Right ventricle myocardium superior (tissue), 1 donor: ENCODE data around the gene HSH2D. TPM values are rescaled to one million over a fixed set of nuclear protein-coding genes. Genes with fewer than 3 reads are reported as not detected.
"Not testable (repeated sequence)": the region's sequence is repeated elsewhere in the genome, so short reads cannot be mapped to it uniquely, and the experiment has no call there.

Experiments
- ATAC-seq: fragments of 200-7000 bp; cut with Tn5 transposase; one replicate; pipeline ENCODE4 v1.9.1; 2020; ENCODE audit warnings: mild to moderate bottlenecking; ENCODE audit not compliant: poor library complexity
- DNase-seq: peaks from one replicate; pipeline ENCODE4 v3.0.0-alpha.2; 2020
- intact Hi-C: fragments of 100-400 bp; cut with DNase I; formaldehyde crosslinking; loops from one replicate; pipeline ENCODE4 v1.11.2; 2022
- total RNA-seq: library from RNA; stranded (reverse); fragmentation: NEBNext Ultra II Directional; extraction: Animal tissue kit (Norgen Biotek cat#: 25700); gene quantifications from one replicate; pipeline ENCODE4 v1.2.1, GENCODE V29; 2021
- donor health status: DM: no; HTN: yes; CAD: no; lungs with severe emphysema.

The HSH2D gene
- total RNA-seq, 1 donor from 2014 or later: 0.32 TPM

DNA sequence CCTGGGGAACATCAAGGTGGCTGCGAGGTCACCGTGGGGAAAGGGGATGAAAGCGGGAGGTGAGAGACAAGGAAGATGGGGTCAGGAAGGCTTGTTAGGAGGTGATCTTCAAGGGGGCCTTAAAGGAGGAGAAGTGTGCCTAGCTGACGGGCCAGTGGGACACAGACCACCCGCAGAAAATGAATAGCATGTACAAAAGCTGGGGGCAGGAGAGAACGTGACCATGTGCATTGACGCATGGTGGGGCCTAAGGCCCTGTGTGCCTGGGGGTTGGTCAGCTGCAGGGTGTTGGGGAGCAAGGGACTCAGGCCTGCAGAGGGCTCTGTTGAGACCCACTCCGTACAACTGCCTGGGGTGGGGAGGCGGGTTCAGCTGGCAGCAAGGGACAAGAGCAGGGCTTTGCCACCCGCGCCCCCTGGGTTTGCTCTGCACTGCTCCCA is 25.9 kb upstream of the HSH2D start:
- intact Hi-C loops: no loop called here
- DNase-seq (no peak), ATAC-seq (no peak)

DNA sequence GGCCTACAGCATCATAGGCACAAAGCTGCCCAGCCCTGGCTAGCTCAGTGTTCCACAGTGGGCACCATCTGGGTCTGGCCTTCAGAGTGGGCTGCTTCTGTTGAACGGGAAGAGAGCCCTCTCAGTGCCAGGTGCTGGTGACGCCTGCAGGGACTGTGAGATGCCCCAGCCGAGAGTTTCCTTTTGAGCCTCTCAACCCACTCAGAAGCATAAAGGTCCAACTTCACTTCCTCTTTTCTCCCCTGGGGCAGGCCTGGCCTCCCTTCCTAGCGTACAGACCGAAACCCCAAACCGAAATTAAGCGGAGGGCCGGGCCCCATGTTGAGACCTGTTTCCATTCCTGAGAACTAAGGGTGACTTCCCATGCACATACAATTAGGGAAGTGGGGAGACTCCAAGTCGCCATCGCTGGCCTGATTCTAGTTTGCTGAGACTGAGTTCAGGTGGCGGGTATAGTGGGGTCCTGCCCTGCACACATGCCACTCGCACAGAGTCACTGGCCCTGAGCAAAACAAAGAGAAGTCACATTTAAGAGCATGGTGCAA is 24.9 kb upstream of the HSH2D start:
- DNase-seq (peak; percentile 59), ATAC-seq (peak; percentile 48)
- intact Hi-C loops: no loop called here

GRCh38 chr19:16119075-16119857 is 24.2 kb upstream of the HSH2D start:
- intact Hi-C loops, DNase-seq, ATAC-seq: not testable (repeated sequence)

DNA sequence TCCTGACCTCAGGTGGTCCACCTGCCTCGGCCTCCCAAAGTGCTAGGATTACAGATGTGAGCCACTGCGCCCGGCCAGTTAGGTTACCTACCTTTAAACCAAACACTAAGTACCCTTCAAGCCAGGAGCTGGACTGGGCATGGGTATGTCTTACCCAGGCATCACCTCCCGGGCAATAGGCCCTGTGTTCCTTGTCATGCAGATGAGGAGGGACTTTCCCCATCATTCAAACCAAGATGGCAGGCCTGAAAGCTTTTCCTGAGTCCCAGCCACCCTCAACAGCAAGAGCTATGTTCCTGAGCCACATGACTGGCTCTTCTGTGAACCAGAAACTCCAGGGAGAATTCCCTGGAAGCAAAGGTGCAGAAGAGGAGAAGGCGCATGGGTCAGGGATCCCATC is 22.3 kb upstream of the HSH2D start:
- intact Hi-C loops: no loop called here
- ATAC-seq (no peak), DNase-seq (no peak)

DNA sequence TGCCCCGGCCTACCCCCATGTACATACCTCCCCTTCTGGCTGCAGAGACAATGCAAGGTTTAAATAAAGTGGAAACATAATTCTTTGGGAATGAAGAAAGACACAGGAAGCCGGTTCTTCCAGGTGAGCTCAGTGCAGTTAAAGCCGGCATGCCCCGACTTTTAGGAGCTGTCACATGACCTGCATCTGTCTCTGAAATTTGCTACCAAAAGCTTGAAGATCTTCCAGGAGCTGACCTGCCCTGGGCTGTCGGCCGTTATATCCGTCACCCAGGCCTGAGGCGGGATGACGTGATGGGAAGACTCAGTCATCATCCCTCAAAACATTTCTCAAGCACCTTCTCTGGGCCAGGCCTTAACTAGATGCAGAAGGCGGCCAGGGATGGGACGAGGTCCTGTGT is 21.5 kb upstream of the HSH2D start:
- no peak for DNase-seq
- no peak for ATAC-seq
- intact Hi-C loops: no loop called here

- no peak for ATAC-seq
- DNase-seq: no peak
- intact Hi-C loops: no loop called here
Observed at GRCh38 chr19:16124953-16125352, 18.5 kb upstream of the HSH2D start.

DNA sequence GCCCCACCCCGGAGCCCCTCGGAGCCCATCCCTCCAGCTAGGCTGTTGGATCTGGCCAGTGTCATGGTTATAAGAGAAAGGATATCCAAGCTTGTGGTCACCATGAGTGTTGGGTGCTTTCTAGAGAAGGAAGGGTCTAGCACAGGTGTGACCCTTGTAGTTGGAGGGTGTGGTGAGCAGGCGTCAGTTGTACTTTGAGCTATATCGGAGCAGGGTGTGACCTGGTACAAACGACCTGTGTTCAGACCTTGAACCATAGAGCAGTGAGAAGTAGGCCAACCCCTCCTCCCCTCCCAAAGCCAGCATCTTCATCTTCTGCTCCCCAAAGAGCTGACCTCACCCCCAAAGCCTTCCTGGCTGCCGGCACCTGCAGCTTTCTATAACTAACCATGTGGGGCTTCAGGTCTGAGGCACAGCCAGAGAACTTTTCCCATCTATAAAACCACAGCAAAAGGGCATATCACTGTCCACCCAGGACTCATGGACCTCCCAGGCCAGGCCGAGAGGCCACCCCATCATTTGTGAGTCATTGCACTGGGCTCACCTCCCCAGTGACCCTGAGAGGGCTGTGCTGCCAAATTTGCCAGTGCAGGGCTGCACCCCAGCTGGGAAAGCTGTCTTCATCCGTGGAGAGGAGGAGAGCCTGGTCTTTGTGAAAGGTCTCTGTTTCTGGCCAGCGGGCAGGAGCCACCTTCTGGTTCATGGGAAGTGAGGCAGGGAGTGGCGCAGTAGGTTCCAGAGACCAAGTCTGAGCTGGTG is 17.6 kb upstream of the HSH2D start:
- DNase-seq (no peak), ATAC-seq (no peak)
- intact Hi-C loops: no loop called here

GRCh38 chr19:16127080-16127479 is 16.4 kb upstream of the HSH2D start:
- DNase-seq (no peak), ATAC-seq (no peak)
- intact Hi-C loops: no loop called here

- no peak for DNase-seq
- no peak for ATAC-seq
- intact Hi-C loops: no loop called here
Observed at GRCh38 chr19:16127776-16128371, 15.6 kb upstream of the HSH2D start.

DNA sequence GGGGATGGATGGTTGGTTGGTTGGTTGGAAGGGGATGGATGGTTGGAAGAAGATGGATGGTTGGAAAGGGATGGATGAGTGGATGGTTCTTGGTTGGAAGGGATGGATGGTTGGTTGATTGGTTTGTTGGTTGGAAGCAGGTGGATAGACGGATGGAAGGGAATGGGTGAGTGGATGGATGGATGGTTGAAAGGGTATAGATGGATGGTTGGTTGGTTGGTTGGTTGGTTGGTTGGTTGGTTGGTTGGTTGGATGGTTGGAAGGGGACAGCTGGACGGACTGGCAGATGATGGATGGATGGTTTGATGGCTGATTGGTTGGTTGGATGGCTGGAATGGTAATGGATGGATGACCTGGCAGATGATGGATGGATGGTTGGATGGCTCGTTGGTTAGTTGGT is 11.8 kb upstream of the HSH2D start:
- no peak for ATAC-seq
- intact Hi-C loops: no loop called here
- no peak for DNase-seq

GRCh38 chr19:16133818-16134217 is 9.7 kb upstream of the HSH2D start:
- no peak for DNase-seq
- intact Hi-C loops: no loop called here
- no peak for ATAC-seq

- ATAC-seq (no peak), DNase-seq (no peak)
- intact Hi-C loops: no loop called here
Observed at GRCh38 chr19:16134510-16134909, 9.0 kb upstream of the HSH2D start.

- no peak for DNase-seq
- intact Hi-C loops: no loop called here
- ATAC-seq: no peak
Observed at GRCh38 chr19:16135430-16136127, 7.9 kb upstream of the HSH2D start.

DNA sequence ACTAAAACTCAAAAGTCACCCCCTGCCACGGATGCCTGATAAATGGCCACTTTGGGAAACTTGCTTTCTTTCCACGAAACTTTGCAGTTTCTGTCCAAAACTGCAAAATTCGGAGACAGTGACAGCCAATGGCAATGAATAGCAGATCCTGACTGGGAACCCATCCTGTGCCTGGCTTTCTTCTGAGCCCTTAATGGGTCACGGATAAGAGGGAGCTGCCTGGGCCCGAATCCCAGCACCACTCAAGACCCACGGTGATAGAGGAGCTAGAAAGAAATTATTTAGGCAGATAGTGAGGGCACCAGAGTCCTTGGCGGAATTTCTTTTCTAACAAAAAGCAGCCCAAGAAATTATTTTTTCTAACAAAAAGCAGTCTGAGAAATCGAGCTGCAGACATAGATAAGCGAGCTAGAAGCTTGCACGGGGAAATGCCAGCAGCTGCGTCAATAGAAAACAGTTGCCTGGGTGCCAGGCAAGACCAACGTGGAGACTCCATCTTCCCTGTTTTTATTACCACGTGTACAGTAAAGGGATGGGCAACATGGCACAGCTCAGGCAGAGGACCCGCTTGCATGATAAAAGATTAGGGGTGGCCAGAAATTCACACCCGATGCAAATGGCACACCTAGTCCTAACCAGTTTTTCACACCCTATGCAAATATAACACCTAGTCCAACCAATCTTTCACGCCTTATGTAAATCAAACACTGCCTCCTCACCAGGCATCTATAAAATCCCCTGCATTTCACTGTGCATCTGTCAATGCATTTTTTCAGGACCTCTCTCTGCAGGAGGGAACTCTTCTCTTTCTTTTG is 7.1 kb upstream of the HSH2D start:
- peak; percentile 76 for ATAC-seq
- intact Hi-C loops: no loop called here
- DNase-seq: no peak

- no peak for ATAC-seq
- intact Hi-C loops: no loop called here
Observed at GRCh38 chr19:16139752-16140151, 3.7 kb upstream of the HSH2D start.

DNA sequence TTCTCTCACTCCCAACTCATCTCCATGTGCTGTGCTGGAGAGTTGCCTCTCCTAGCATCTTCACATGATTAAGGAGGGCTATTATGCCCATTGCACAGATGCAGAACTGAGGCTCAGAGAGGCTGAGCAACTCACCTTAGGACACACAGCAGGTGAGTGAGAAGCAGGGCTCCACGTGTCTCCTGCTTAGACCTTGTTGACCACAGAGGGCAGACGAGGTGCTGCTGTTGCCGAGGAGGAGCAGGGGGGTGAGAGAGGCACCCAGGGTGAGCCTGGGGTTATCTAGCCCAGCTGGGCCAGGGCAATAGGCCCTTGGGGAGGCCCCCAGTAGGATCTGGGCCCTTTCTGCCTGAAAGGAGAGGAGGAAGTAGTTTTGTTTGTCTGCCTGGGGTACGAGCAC is 2.4 kb upstream of the HSH2D start:
- intact Hi-C loops: no loop called here
- ATAC-seq (no peak), DNase-seq (no peak)

More at GRCh38 chr19:16139752-16140151, 3.7 kb upstream of the HSH2D start:
- DNase-seq: no peak

DNA sequence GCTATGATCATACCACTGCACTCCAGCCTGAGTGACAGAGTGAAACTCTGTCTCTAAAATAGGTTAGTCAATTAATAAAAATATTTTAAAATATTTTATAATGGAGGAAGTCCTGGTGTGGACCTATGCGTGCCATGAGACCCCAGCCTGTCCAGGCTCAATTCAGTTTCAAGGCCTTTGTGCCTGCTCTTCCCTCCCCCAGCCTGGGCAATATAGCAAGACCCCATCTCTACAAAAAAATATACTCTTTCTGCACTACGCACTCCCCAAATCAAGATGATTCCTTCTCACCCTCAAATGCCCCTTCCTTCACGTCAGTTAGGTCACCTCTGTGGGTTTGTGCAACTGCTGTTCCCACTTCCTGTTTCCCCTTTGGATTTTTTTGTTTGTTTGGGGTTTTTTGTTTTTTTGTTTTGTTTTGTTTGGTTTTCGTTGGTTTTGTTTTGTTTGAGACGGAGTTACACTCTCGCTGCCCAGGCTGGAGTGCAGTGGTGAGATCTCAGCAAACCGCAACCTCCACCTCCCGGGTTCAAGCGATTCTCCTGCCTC is 1.4 kb upstream of the HSH2D start:
- intact Hi-C loops: no loop called here
- DNase-seq (no peak), ATAC-seq (no peak)

DNA sequence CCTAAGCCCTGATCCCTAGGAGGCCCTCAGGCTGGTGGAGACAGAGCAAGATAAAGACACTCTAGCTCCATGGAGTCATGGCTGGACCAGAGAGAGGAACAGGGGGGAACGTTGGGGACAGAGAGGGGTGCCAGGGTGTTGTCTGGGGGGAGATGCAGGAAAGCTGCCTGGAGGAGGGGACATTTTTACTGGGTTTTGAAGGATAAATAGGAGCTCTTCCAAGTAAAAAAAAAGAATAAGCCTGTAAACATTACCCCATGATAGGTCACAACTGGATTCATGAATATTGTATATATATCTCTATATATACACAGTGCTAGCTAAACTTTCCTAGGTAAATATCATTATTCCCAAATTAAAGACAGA is 714 bp downstream of the HSH2D start:
- intact Hi-C loops: no loop called here
- no peak for ATAC-seq
- DNase-seq: no peak
